Uterus (tissue), 2 donors: ENCODE measurements around the gene SCAMP4.

Experiments used
- CTCF ChIP-seq, 4 experiments: fragments of 200-600 bp in 2 of 4; fragments of 450-650 bp in 2 of 4; sonication (generic) in 2 of 4; IDR thresholded peaks; one replicate each; pipeline ENCODE4 v1.5.1; 2016 to 2019; ENCODE audit warnings: antibody characterized with exemption in 4 of 4, mild to moderate bottlenecking in 2 of 4, moderate library complexity in 1 of 4
- POLR2A ChIP-seq, 2 donors: fragments of 450-650 bp; IDR thresholded peaks; one replicate each; pipeline ENCODE4 v1.6.1; 2016; ENCODE audit warnings: antibody characterized with exemption in 2 of 2, mild to moderate bottlenecking in 1 of 2, moderate library complexity in 1 of 2

DNA sequence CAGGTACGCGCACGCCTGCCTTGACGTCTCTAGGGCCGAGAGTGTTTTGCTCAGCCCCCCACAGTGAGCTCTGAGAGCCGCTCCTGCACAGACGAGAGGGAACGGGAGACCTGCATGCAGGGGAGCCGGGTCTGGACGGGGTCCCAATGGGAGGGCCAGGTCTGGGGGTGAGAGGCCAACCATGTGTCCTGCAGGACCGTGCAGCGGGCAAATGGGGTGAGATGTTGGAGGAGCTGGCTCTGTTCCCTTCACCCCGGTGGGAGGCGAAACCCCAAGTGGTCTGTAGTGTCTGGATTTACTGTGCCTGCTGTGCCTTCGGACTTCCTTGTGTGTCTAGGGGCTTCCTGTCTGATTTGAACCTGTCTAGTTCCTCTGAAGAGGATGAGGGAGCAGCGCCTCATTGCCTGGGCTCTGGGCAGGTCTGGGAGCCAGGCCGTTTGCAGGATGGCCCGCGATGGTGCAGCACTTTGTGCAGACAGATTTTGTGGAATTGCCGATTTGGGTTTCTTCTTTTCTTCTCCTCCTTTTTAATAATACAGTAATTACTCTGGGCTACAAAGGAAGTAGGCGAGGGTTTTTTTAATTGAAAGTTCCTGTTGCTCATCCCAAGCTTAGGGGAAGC is 37.8 kb downstream of the SCAMP4 start:
- TF ChIP-seq CTCF (IDR thresholded peaks at IDR 0.05) (no peak), POLR2A (IDR thresholded peaks at IDR 0.05) (no peak)
